ENCODE data around the gene MYO18B. TPM values are rescaled to one million over a fixed set of nuclear protein-coding genes. Genes with fewer than 3 reads are reported as not detected.

The MYO18B gene
- total RNA-seq, 1 donor from 2014 or later, result 0.31 TPM

DNA sequence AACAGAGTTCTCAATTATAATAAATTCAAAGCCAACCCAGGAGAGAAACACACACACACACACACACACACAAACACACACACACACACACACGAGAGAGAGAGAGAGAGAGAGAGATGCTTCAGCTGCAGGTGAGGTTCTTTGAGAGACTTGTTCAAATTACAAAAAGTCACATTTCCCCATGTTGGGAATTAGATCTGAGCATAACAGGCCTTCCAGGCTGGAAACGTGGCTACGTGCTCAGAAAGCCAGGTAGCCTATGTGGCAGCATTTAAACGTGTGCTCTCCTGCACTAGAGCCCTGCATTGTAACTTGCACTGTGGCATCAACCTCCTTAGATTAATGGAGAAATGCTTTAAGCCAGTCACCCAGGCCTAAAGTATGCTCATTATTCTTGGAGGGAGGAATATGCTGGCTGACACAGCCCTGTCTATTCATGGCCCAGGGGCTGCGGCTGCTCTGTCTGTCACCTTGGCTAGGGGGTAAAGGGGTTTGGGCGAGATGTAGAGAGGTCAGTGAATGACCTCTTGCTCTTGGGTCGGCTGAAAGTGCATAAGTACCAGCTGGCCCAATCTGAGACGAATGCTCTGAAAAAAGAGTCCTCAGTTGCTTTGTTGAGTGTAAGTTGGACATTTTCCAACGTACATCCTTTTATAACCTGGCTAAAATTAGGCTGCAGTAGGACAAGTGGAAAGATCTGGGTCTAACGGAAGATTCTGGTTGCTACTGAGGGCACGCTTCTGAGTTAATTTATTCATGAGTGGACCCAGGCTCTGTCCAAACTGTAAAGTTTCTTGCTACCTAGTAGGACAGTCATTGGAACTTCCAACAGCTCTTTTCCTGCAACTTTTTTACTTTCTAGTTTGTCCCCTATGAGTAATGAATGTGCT, 256.1 kb downstream of the MYO18B start:
- DNase-seq, result no peak

DNA sequence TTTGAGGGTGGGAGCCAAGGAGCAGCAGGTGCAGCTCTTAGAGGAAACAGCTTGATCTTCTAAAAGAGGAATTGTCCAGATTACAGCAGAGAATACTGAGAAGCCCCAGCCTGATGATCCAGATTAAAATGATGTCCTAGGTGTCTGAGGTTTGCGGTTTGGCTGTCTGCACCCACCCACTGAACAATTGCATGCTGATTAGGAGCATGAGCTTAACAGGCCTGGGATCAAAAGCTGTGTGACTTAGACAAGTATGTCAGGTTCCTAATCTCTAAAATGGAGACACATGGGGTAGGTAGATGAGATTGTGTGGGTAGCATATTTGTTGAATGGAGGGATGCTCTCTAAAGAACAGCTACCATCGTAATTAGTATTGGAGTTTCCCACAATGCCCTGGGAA, 260.5 kb downstream of the MYO18B start:
- DNase-seq, result no peak

DNA sequence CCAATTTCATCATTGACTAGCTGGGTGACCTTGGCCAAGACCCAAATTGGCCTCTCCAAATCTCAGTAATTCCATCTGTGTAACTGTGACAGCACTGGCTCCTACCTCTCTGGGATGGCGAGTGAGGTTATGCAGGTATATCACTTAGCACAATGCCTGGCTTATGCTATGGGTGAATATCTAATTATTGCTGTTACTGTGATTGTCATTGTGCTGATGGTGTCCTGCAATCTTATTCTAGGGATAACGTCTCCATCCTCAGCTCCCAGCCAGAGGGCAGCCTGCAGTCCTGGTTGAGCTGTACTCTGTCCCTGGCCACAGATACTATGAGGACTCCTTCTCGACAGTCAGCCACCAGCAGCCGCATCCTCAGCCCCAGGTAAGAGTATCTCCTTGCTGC, 262.5 kb downstream of the MYO18B start:
- no peak for DNase-seq

DNA sequence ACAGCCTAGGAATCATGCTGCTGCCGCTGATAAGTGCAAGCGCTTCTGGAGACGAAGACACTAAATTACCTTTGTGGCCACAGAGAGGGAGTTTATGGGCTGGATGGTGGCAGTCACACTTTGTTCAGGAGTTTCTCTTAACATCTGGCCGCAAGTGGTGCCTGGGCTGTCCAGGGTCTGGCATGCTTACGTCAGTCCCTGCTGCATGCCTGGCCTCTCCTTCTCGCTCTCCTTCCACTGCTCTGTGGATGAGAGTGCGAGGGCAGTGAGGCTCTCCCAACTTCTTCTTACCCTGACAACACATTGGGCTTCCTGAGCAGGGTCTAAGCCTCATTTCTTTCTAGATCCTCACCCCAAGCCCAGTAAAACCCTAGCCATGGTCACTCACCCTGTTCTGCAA, 266.6 kb downstream of the MYO18B start:
- DNase-seq, result no peak

DNA sequence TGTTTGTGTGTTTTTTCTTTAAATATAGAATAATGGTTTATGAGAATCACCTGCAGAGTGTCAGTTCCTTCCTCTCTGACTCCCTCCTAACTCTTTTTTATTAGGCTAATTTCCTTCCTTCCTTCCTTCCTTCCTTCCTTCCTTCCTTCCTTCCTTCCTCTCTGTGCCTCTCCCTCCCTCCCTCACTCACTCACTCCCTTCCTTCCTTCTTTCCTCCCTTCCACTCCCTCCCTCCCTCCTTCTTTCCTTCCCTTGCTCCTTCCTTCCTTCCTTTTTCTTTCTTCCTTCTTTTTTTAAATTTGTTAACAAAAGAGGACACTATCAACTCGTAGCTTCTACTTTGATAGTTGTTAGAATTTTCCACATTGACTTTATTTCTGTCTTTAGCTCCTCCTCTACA, 274.9 kb downstream of the MYO18B start:
- no peak for DNase-seq

DNA sequence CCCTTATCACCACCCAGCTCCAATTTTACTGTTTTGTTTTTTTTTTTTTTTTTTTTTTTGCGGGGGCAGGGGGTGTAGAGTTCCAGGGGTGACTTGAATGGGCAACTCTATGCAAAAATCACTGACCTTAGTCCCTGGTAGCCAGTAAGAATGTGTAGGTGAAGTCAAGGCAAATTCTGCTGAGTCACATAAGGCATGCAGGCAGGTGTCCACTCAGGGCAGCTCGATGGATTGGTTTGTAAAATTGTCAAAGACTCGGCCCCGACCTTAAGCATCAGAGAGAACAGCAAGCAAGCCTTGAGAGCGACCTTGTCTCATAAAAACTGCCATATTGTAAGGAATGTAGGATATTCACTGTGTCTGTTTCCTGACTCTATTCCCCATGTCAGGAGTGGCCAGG, 275.9 kb downstream of the MYO18B start:
- no peak for DNase-seq

DNA sequence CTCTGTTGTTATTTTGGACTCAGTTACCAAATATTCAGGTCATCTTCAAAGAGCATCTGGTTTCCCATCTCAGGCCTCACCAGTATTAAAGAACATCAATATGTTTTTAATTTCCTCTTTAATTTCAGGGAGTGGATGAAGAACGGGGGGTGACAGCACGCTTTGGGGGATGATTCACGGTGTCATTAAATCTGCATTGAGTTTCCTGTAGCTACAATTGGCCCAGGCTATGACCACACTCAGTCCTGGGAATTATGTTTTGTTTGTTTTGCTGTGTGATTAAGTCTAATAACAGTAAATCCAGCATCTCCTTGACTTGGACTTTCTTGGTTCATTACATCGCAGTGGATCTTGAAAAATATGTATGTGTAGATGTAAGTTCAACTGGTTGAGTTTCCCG, 277.6 kb downstream of the MYO18B start:
- DNase-seq, result no peak

DNA sequence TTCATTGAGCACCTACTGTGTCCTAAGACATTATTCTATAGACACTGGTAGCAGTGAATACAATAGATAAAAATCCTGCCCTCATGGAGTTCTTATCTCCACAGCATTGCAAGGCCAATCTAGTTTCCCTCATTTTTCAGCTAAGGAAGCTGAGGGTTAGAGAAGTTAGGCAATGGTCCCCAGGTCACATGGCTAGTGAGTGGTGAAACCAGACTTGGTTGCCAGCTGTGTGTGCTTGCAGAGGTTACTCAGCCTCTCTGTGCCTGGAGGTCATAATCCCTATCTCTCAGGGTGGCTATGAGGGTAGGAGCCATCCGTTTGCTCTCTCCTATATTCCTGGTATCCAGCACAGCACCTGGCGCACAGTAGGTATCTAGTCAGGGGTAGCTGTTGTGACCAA, 279.5 kb downstream of the MYO18B start:
- no peak for DNase-seq

DNA sequence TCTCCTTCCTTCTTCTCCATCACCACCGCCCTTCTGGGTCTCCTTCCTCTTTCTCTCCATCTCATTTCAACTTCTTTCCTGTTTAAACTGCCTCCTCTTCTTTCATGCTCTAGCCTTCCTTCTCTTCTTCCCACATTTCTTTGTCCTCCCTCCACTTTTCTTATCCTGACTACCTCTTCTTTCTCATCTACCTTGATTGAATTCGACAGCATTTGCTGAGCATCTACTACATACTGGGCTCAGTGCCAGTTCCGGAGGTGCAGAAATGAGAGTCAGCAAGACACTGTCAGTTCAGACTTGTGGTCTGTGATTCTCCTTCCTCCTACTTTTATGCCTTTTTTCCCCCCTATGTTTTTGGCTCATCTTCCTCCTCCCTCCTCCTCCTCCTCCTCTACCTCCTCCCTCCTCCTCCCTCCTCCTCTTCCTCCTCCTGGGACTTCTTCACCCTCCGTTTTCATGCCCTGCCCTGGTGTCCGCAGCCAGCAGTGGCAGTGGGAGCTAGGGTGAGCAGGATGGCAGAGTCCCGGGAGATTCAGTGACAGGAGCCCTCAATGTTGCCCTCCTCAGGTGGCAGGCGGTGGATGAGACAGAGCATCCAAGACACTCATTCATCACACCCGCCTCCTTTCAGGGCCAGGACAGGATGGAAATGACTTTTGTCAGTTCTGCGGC, 281.3 kb downstream of the MYO18B start:
- no peak for DNase-seq

DNA sequence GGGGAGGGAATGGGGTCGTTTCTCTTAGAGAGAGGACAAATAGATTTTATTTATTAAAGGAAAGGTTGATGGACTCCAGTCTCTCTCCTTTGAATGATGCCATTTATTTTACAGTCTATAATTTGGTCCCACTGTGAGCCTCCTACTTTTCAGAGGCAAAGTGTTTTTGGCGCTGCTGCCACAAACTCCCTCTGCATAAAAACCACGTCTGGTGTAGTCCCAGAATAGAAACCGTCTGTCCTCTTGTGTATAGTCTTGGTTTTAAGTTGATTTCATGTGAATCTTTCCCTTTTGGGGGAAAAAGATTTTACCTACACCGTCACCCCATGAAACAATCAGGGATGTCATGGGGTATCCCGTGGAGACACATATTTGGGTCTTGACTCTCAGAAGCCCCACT, 283.6 kb downstream of the MYO18B start:
- DNase-seq, result no peak

DNA sequence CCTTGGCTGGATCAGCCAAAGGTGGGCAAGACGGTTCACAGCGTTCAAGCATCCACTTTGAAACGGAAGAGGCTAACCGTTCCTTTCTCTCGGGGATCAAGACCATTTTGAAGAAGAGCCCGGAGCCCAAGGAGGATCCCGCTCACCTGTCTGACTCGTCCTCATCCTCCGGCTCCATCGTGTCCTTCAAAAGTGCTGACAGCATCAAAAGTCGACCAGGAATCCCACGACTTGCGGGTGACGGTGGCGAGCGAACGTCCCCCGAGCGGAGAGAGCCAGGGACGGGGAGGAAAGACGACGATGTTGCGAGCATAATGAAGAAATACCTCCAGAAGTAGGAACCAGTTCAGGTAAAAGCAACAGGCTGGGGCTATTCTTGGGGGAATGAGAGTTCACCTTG, 285.4 kb downstream of the MYO18B start:
- DNase-seq, result no peak

DNA sequence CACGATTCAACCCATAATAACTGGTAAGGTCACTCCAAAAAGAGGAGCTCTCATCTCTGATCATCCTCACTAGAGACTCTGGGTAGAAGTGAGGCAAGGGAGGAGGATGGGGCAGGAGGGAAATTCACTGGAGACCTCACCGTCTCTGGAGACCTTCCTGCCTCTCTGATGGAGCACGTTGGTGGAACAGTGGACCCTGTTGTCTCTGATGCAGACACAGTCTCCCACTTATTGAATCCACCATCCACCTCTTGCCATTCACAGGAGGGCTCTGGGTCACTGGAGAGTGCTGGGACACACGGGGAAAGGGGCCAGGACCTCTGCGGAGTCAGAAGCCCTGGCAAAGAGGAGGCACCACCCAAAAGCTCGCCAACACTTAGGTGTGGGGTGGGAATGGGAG, 289.7 kb downstream of the MYO18B start:
- no peak for DNase-seq

DNA sequence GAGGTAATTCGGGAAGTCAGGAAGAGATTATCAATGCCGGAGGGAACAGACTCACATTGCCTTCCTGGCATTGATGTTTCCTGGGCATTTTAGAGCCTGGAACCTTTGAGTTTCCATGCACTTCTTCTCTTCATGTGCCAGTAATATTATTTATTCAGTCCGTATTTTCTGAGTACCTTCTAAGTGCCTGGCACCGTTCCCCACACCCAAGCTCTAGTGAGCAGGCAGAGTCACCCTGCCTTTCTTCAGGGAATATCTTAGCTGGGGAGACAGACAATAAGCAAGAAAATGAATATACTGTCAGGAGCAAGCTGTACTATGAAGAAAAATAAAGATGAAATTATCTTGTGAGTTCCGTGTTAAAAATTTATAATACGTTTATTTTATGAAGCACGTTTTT, 291.1 kb downstream of the MYO18B start:
- no peak for DNase-seq

DNA sequence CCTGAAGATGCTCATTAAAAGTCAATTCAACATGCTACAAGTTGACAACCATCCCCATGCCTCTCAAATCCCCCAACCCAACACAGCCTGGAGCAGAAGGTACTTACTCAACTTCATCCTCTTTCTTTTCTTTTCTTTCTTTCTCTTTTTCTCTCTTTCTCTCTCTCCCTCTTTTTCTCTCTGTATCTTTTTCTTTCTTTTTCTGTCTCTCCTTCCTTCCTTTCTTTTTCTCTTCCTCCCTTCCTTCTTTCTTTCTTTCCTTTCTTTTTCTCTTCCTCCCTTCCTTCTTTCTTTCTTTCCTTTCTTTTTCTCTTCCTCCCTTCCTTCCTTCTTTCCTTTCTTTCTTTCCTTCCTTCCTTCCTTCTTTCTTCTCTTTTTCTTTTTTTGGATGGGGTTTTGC, 291.6 kb downstream of the MYO18B start:
- no peak for DNase-seq

DNA sequence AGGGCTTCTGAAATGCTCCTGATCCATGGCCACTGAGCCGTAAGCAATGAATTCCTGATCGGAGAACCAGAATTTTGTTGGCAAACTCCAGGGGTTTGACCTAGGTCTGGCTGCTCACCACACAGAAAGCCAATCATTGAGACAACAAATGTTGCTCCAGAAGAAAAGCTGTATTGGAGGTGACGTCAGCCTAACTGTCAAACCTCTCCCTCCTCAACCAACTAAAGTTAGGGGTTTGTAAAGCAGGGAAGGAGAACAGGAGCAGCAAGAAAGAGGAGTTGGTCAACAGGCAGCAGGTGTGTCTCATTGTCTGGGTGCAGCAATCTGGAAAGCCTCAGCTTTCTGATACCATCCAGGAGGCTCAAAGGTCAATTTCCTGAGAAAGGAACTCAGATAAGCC, 293.5 kb downstream of the MYO18B start:
- no peak for DNase-seq

DNA sequence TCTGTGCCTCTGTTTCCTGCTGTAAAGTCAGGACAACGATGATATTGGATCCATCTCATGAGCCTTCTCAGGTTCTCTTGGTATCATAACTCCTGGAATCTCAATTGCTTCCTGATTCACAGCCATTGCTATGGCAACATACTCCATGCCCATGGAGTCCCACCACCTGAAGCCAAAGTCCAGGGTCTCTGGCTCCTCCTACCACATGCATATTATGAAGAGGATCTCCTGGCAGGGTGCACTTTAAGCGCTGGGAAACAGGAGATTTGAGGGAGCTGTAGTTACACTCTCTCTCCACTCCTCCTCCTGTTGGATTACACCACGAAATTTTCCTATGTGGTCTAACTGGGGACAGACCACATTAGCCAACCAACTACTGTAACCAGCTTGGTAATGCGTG, 296.4 kb downstream of the MYO18B start:
- no peak for DNase-seq

DNA sequence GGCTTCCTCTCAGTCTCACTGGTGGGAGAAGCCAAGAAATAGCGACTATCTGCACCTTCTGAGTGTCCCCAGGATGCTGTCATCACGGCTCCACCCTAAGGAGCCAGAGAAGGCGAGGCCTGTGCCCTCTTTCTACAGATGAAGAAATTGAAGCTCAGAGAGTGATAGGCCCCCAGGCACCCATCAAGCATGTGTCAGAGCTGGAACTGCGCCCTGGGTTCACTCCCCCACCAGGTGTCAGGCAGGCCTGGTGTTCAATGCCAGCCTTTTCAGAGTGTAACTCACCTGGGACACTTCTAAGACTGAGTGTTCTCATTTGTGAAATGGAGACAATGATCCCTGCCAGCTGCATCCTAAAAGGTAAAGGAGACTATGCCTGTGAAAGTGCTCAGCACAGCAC, 299.9 kb downstream of the MYO18B start:
- DNase-seq, result no peak

DNA sequence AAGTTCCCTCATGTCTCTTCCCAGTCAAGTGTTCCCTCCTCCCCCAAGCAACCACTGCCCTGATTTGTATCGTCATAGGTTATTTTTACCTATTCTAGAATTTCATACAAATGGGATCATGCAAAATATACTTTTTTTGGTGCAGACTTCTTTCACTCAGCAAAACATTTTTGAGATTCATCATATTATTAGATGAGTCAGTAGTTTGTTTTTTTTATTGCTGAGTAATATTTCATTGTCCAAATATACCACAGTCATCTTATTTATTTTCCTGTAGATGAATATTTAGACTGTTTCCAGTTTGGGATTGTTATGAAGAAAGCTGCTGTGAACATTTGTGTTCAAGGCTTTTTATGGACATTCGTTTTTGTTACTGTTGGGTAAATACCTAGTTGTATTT, 301.0 kb downstream of the MYO18B start:
- no peak for DNase-seq

DNA sequence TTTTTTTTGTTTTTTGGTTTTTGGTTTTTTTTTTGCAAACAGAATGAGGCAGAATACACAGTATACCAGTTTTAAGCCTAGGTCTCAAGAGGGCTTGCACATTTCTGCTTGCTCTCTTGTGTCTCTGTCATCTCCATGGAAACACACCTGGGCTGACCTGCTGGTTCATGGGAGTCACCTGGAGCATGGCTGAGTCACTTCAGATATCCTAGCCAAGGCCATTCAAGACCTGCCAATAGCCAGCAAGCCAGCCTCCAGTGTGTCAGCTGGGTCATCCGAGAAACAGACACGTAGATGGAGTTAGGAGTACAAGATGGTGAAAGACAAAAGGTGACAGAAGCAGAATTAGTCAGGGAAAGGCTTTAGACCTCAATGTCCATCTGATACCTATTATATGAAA, 303.1 kb downstream of the MYO18B start:
- no peak for DNase-seq

DNA sequence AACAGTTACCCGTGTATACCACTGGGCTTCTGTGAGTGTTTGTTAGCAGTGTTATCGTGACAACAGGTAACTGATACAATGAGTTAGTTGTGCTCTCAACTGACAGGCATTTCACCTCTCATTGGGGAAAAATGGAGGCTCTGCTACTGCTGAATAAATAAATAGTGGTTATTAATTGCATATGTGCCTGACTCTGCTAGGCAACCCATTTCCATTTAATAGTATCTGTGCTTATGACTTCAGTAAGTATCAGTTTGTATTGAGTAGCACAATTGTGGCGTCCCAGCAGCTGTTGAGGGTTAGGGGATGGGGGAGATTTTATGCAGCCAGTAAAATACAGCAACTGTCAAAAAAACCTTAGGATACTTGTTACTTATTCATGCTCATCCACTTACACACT, 303.9 kb downstream of the MYO18B start:
- no peak for DNase-seq

DNA sequence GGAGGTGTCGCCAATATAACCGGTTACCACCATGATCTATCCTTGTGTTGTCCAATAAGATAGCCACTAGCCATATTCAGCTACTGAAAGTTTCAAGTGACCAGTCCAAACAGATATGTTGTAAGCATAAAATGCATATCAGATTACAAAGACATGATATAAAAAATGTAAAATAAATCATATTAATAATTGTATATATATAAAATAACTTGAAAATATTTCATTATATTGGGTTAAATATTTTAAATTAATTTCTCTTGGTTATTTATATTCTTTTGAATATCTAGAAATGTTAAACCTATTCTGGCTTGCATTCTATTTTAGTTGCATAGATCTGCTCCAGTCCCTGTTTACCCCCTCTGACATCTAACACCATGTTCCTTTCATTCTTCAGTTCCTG, 305.5 kb downstream of the MYO18B start:
- DNase-seq, result no peak

DNA sequence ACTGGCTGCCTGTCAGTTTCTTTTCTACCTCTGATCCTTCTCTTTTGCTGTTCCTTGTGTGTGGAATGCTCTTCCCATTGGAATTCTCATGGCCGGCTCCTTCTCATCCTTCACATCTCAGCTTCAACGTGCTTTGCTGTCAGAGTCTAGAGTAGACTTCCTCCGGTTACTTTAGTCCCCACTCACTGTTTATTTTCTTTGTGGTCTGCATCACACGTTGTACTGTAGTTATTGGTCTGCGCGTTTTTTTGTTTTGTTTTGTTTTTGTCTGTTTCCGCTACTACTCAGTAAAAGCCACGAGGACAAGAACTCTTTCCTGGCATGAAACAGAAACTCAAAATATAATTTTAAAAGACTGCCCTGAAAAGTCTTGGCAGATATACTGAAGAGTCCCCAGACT, 305.9 kb downstream of the MYO18B start:
- no peak for DNase-seq

DNA sequence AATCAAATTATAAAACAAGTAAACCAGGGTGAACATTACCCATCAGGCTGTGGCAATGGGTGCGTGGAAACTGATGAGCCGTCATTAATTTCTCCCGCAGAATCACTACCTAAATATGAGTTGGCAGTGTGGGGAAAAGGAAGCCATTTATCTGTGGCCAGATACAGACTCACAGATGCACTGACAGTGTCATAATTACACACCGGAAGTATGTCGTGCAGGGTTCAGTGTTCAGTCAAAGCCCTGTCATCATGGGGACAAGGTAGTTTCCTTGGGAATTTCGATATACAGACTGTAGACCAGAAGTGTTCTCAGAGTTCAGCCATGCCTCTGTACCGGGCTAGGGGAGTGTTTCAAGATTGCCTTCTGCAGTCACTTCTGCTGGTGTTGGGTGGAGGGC, 308.1 kb downstream of the MYO18B start:
- DNase-seq, result no peak

DNA sequence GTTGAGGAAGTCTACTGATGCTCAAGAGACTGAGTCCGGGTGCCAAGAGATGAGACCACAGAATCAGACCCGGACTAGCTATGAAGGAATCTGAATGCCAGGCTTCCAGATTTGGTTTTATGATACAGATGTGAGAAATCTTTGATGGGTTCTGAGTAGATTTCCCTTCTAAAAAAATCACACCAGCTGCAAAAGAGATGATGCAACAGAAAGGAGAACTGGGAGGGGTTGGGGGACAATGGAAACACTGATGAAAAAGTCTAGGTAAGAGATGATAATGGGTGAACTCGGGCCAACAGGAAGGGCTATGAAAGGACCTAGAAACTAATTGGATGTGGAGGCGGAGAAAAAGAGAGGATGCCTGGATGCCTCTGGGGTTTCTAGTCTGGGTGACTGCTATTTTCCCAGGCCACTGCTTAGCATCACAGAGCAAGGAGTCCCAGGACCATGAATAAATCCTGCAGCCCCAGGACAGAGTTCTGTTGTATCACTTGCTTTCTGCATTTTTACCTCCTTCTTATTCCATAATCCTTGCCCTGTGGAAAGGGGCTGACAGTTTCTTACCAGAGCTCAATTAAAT, 311.8 kb downstream of the MYO18B start:
- no peak for DNase-seq
